Measurements from ENCODE around the gene MRTFA.

GRCh38 chr22:40482886-40483285 is 153.6 kb downstream of the MRTFA start:
- TF ChIP-seq POLR2A (IDR thresholded peaks at IDR 0.05; ENCODE audit: low read length) (no peak), GATA1 (IDR thresholded peaks at IDR 0.05; ENCODE audit: low read depth, low read length) (no peak)

Measured in erythroblast (primary cell).